Large intestine (tissue), 3 donors: Measurements from ENCODE around the gene LNX2. TPM values are rescaled to one million over a fixed set of nuclear protein-coding genes. Genes with fewer than 3 reads are reported as not detected.
A peak's percentile ranks its signal among the peaks of the same experiment; 100 is the strongest.
"Not testable (repeated sequence)": the region's sequence is repeated elsewhere in the genome, so short reads cannot be mapped to it uniquely, and the experiment has no call there.

Experiments
- DNase-seq, 2 donors: peaks; one replicate each; pipeline versions ENCODE4 v3.0.0 to v3.0.0-alpha.2; 2013
- H3K27ac ChIP-seq: one replicate; pipeline ENCODE4 v1.5.1; 2013; ENCODE audit warnings: low read length
- H3K27me3 ChIP-seq: 2 replicates; pipeline ENCODE4 v1.6.1; 2013; ENCODE audit warnings: low read length; ENCODE audit not compliant: control insufficient read depth, insufficient read depth
- H3K36me3 ChIP-seq: 2 replicates; pipeline ENCODE4 v1.6.1; 2013; ENCODE audit warnings: low read length; ENCODE audit not compliant: control insufficient read depth, insufficient read depth
- H3K4me1 ChIP-seq: one replicate; pipeline ENCODE4 v1.6.1; 2013; ENCODE audit warnings: low read length; ENCODE audit not compliant: control insufficient read depth, insufficient read depth
- H3K4me3 ChIP-seq: one replicate; pipeline ENCODE4 v1.5.1; 2013; ENCODE audit warnings: low read length
- H3K9me3 ChIP-seq: one replicate; pipeline ENCODE4 v1.6.1; 2013; ENCODE audit warnings: mild to moderate bottlenecking, low read depth, low read length, moderate library complexity; ENCODE audit not compliant: control insufficient read depth
- WGBS: methylation state at CpG from one replicate; pipeline ENCODE4 v1.1.5; 2013; ENCODE audit warnings: low lambda C conversion rate; ENCODE audit not compliant: insufficient coverage; 5-methylcytosine and 5-hydroxymethylcytosine counted together
- polyA plus RNA-seq: library from polyadenylated mRNA; unstranded; fragments of 120-200 nt; gene quantifications from one replicate; pipeline ENCODE4 v1.2.1, GENCODE V29; 2013

Gene LNX2
- polyA plus RNA-seq, 1 donor: 25.3 TPM

DNA sequence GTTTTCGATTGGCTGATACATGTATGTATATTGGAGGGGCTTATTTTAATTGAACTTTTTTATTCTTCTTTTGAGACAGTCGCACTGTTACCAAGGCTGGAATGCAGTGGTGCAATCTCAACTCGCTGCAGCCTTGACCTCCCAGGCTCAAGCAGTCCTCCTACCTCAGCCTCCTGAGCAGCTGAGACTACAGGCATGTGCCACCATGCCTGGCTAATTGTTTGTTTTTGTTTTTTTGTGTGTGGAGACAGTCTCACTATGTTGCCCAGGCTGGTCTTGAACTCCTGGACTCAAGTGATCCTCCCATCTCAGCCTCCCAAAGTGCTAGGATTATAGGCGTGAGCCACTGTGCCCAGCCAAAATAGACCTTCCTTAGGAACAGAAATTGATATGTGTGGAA, 8.4 kb upstream of the LNX2 start:
- H3K27ac ChIP-seq, H3K4me1 ChIP-seq, H3K4me3 ChIP-seq, DNase-seq, H3K27me3 ChIP-seq, H3K9me3 ChIP-seq: not testable (repeated sequence)
- H3K36me3 ChIP-seq: peaks cover 17% of the 10 kb centered on the region
- no CpG with 5 or more reads among the region's 4 CpGs for WGBS

GRCh38 chr13:27628081-27628480, 7.8 kb upstream of the LNX2 start:
- no peaks in the 10 kb centered on the region for H3K9me3 ChIP-seq
- peaks cover 8% of the 10 kb centered on the region for H3K4me1 ChIP-seq
- H3K27me3 ChIP-seq: no peaks in the 10 kb centered on the region
- peaks cover 19% of the 10 kb centered on the region for H3K36me3 ChIP-seq
- WGBS: no CpG with 5 or more reads among the region's 4 CpGs
- no peak overlapping the region for H3K4me3 ChIP-seq
- DNase-seq: no peak
- H3K27ac ChIP-seq: no peak overlapping the region

DNA sequence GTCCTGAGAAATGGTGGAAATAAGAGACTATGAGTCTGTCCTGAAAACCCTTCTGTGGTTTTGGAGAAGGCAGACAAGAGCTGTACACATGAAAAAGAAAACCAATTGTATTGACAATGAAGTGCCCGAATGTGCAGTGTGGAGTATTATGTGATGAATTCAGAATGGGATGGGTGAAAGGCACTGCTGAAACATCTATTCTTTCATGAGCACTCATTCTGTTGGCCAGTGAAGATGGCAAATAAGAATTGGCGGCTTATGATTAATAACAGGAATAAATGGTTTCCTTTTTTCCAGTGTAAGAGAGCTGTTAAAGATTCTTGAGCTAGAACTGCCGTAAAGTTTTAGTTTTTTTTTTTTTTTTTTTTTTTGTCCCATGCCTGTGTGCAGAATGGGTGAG, 7.1 kb upstream of the LNX2 start:
- H3K4me1 ChIP-seq: peaks cover 10% of the 10 kb centered on the region
- H3K9me3 ChIP-seq: no peaks in the 10 kb centered on the region
- WGBS: 71% methylated on average over 1 of the region's 3 CpGs
- H3K27me3 ChIP-seq: no peaks in the 10 kb centered on the region
- DNase-seq: no peak
- no peak overlapping the region for H3K27ac ChIP-seq
- H3K36me3 ChIP-seq: peaks cover 21% of the 10 kb centered on the region
- no peak overlapping the region for H3K4me3 ChIP-seq

GRCh38 chr13:27625839-27626238, 5.5 kb upstream of the LNX2 start:
- Histone ChIP-seq H3K36me3 (peaks cover 16% of the 10 kb centered on the region), H3K27me3 (no peaks in the 10 kb centered on the region), H3K27ac (no peak overlapping the region), H3K4me3 (no peak overlapping the region), H3K4me1 (peaks cover 10% of the 10 kb centered on the region), H3K9me3 (no peaks in the 10 kb centered on the region)
- no peak for DNase-seq
- WGBS: 80% methylated on average over 1 of the region's 2 CpGs

- Histone ChIP-seq H3K27me3 (no peaks in the 10 kb centered on the region), H3K4me1 (peaks cover 10% of the 10 kb centered on the region), H3K4me3 (no peak overlapping the region), H3K9me3 (no peaks in the 10 kb centered on the region), H3K27ac (no peak overlapping the region), H3K36me3 (peaks cover 15% of the 10 kb centered on the region)
- WGBS: no CpG with 5 or more reads among the region's 3 CpGs
- DNase-seq: no peak
Observed at GRCh38 chr13:27624071-27624470, 3.7 kb upstream of the LNX2 start.

- no peak for DNase-seq
- WGBS: no CpG with 5 or more reads among the region's 7 CpGs
- peak overlapping the region; percentile 73 for H3K4me3 ChIP-seq
- H3K36me3 ChIP-seq: peaks cover 15% of the 10 kb centered on the region
- H3K27me3 ChIP-seq: no peaks in the 10 kb centered on the region
- H3K9me3 ChIP-seq: no peaks in the 10 kb centered on the region
- no peak overlapping the region for H3K27ac ChIP-seq
- peaks cover 21% of the 10 kb centered on the region for H3K4me1 ChIP-seq
Observed at GRCh38 chr13:27622881-27623280, 2.6 kb upstream of the LNX2 start.

DNA sequence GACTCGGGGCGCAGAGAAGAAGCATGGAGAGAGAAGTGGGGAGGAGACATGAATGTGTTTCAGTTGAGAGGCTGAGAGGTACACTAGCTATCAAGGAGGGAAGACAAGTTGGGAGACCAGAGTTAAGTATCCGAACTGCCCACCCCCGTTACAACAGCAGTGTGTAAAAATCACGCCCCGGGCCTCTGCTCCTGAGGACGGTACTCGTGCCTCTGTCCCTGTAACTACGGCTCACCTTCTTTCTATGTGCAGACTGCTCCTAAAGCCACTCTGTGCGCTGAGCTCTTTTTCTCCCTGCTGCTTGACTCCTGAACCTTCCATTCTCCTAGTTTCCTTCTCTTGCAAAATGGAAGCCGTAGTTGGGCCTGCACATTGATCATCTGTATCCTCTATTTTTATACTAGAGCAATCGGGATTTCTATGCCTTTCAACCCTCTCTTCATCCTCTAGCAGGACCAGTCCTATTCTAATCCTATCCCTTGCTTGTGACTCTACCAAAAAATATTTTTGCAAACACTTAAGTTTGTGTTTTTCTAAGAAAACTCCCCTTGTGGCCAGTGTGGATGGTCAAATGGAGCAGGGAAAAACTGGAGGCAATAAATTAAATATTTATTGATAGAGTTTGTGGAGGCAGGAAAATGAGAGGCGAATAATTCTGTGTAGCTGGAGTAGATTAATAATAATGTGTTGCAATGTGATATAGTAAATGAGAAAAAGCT, 1.9 kb upstream of the LNX2 start:
- 27% methylated on average over 3 of the region's 13 CpGs for WGBS
- DNase-seq: no peak
- Histone ChIP-seq H3K9me3 (no peaks in the 10 kb centered on the region), H3K27ac (peak overlapping the region; percentile 88), H3K4me1 (peaks cover 26% of the 10 kb centered on the region), H3K4me3 (peak overlapping the region; percentile 73), H3K36me3 (peaks cover 11% of the 10 kb centered on the region), H3K27me3 (no peaks in the 10 kb centered on the region)

- DNase-seq: peak; percentile 90 to 97
- Histone ChIP-seq H3K27me3 (no peaks in the 10 kb centered on the region), H3K27ac (peak within 1 kb of the TSS; percentile 100), H3K4me1 (peaks cover 26% of the 10 kb centered on the region), H3K4me3 (peak within 1 kb of the TSS; percentile 92), H3K36me3 (peaks cover 11% of the 10 kb centered on the region), H3K9me3 (no peaks in the 10 kb centered on the region)
- no CpG with 5 or more reads among the region's 71 CpGs for WGBS
Observed at GRCh38 chr13:27621366-27622101, 1.2 kb upstream of the LNX2 start, which contains the start of gene POLR1D. TSS of gene POLR1D (plus strand) at chr13:27621892. CDS start at chr13:27621984, 92 bp downstream.

DNA sequence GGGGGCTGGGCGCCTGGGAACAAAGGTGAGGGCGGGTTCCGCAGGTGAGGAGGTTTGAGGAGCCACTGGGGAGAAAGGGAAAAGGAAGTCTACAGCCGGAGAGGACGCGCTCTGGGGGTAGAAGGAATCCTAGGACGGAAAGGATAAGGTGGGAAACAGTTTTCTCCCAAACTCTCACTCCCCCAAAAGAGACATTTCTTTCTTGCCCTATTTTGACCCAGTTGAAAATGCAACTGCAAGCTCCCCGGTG, 712 bp upstream of the LNX2 start:
- Histone ChIP-seq H3K27ac (peak overlapping the region; percentile 100), H3K9me3 (no peaks in the 10 kb centered on the region), H3K27me3 (no peaks in the 10 kb centered on the region), H3K36me3 (peaks cover 9% of the 10 kb centered on the region), H3K4me1 (peaks cover 26% of the 10 kb centered on the region), H3K4me3 (peak overlapping the region; percentile 92)
- DNase-seq: no peak
- WGBS: no CpG with 5 or more reads among the region's 8 CpGs

DNA sequence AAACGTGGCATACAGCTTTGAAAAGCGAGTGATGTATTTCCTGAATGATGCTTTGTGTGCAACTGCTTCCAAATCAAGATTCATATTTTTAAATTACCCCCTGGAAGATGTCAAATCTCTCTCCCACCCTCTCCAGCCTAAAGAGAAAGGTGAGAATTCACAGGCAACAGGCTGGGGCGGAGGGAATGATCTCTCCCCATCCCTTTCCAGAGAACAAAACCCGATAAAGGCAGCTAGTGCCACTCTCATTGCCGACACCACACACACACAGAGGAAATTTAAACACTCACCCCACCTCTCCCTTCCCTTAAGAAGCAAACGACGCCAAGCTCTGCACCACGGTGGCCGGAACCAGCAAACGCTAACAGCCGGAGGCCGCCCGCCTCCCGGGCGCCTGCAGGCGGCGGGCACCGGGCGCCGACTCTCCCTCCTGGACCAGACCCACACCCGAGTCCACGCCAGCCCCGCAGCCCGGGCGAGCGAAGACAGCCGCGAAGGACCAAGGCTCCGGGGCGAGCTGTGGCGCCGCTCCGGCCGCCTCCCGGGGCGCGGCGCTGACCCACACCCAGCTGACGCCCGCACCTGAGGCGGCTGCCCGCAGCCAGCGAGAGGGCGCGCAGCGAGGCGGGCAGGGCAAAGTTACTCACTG, 477 bp downstream of the LNX2 start:
- H3K36me3 ChIP-seq: peaks cover 9% of the 10 kb centered on the region
- no peak for DNase-seq
- no peaks in the 10 kb centered on the region for H3K27me3 ChIP-seq
- WGBS: no CpG with 5 or more reads among the region's 47 CpGs
- peaks cover 26% of the 10 kb centered on the region for H3K4me1 ChIP-seq
- peak overlapping the region; percentile 100 for H3K27ac ChIP-seq
- H3K9me3 ChIP-seq: no peaks in the 10 kb centered on the region
- peak overlapping the region; percentile 92 for H3K4me3 ChIP-seq
